ENCODE results near the gene KSR2.

The KSR2 gene

DNA sequence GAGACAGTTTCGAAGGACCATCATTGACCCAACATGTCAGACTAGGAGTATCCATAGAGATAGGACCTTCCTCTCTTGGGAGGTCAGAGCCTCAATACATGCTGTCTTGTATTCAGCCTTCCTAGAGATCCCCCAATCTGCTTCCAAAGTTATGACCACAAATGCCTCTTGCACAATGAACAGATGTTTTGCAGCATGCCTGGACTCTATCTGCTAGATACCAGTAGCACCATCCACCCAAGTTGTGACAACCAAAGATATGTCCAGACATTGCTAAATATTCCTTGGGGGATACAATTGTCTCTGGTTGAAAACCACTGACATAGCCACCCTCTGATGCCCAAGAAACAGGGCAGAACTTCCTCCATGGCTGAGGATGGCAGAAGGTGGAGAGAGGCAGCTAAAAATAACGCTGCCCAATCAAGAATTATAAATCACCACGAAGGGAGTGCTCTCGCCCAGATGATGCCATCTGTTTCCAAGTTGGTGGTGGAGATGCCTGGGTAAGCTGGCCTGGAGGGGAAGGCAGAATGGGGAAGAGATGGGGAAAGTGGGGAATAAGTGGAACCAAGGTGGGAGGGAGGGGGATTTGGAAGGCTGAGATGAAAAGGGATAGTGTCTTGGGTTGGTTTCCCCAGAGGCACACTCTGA lies 564.5 kb downstream of the KSR2 start:
- no peak for DNase-seq (ENCODE audit: low read depth)

DNA sequence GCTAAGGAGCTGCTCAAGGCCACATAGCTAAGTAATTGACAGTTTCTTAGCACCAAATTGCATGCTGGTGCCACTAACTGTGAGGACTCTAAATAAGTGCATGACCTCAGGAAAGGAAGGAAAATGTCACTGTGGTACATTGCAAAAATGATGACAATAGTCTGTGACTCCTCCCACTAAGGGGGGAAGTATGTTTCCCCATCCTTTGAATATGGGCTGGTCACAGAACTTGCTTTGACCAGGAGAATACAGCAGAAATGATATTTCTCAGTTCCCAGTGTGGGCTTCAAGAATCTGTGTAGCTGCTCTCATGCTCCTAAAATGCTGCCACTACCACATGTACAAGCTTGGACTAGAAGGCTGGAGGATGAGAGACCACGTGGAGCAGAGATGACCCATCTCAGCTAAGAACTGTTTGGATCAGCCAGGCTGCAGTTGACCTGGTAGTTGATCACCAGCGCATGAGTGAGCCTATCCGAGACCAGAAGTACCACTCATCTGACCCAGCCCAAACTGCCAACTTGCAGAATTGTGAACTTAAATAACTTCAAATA lies 565.1 kb downstream of the KSR2 start:
- DNase-seq (ENCODE audit: low read depth) = no peak

All from GM04503 (cell line).